MG63 (cell line): ENCODE results near the gene MBOAT7. TPM values are rescaled to one million over a fixed set of nuclear protein-coding genes. Genes with fewer than 3 reads are reported as not detected.
A peak's percentile ranks its signal among the peaks of the same experiment; 100 is the strongest.
"Not testable (repeated sequence)": the region's sequence is repeated elsewhere in the genome, so short reads cannot be mapped to it uniquely, and the experiment has no call there.

Experiments
- DNase-seq: peaks from one replicate; pipeline ENCODE4 v3.0.0-alpha.2; 2020
- H3K27me3 ChIP-seq: fragments of 250-450 bp; sonication (Bioruptor Pico); 2 replicates; pipeline ENCODE4 v1.5.1; 2020; ENCODE audit warnings: mild to moderate bottlenecking, moderate library complexity
- H3K36me3 ChIP-seq: fragments of 250-450 bp; sonication (Bioruptor Pico); 2 replicates; pipeline ENCODE4 v1.5.1; 2020; ENCODE audit warnings: mild to moderate bottlenecking, moderate library complexity
- H3K4me3 ChIP-seq: fragments of 250-450 bp; sonication (Bioruptor Pico); 2 replicates; pipeline ENCODE4 v1.5.1; 2020; ENCODE audit warnings: mild to moderate bottlenecking, moderate library complexity
- H3K9me3 ChIP-seq: fragments of 250-450 bp; sonication (Bioruptor Pico); 2 replicates; pipeline ENCODE4 v1.5.1; 2020; ENCODE audit warnings: mild to moderate bottlenecking, moderate library complexity
- total RNA-seq: library from RNA; depleted of rRNA; stranded (reverse); fragments of >200 nt; shearing (Covaris generic); gene quantifications from 2 replicates; pipeline ENCODE4 v1.2.3, GENCODE V29; 2014; ENCODE audit warnings: low replicate concordance

Gene MBOAT7
- total RNA-seq, 1 experiment from 2014 or later = 15.7 TPM

GRCh38 chr19:54214734-54215133 is 25.4 kb upstream of the MBOAT7 start:
- H3K36me3 ChIP-seq = peaks cover 16% of the 10 kb centered on the region
- DNase-seq, H3K4me3 ChIP-seq, H3K9me3 ChIP-seq, H3K27me3 ChIP-seq: not testable (repeated sequence)

- not testable (repeated sequence) for H3K9me3 ChIP-seq, DNase-seq, H3K4me3 ChIP-seq, H3K27me3 ChIP-seq
- H3K36me3 ChIP-seq = peaks cover 21% of the 10 kb centered on the region
Observed at GRCh38 chr19:54214217-54214616, 24.8 kb upstream of the MBOAT7 start.

GRCh38 chr19:54211235-54211634 is 21.9 kb upstream of the MBOAT7 start:
- H3K27me3 ChIP-seq = no peaks in the 10 kb centered on the region
- DNase-seq = no peak
- H3K36me3 ChIP-seq = peaks cover 48% of the 10 kb centered on the region
- H3K9me3 ChIP-seq = no peaks in the 10 kb centered on the region
- H3K4me3 ChIP-seq = no peak overlapping the region

- DNase-seq = peak; percentile 95
- H3K9me3 ChIP-seq = no peaks in the 10 kb centered on the region
- H3K27me3 ChIP-seq = no peaks in the 10 kb centered on the region
- H3K4me3 ChIP-seq = no peak overlapping the region
- H3K36me3 ChIP-seq = peaks cover 61% of the 10 kb centered on the region
Observed at GRCh38 chr19:54209811-54210494, 20.6 kb upstream of the MBOAT7 start.

GRCh38 chr19:54209058-54209810 is 19.9 kb upstream of the MBOAT7 start:
- peak; percentile 35 for DNase-seq
- H3K9me3 ChIP-seq = no peaks in the 10 kb centered on the region
- H3K27me3 ChIP-seq = no peaks in the 10 kb centered on the region
- H3K4me3 ChIP-seq = no peak overlapping the region
- H3K36me3 ChIP-seq = peaks cover 68% of the 10 kb centered on the region

- H3K9me3 ChIP-seq = no peaks in the 10 kb centered on the region
- DNase-seq = no peak
- no peaks in the 10 kb centered on the region for H3K27me3 ChIP-seq
- H3K36me3 ChIP-seq = peaks cover 73% of the 10 kb centered on the region
- no peak overlapping the region for H3K4me3 ChIP-seq
Observed at GRCh38 chr19:54208784-54209057, 19.3 kb upstream of the MBOAT7 start.

- H3K27me3 ChIP-seq = no peaks in the 10 kb centered on the region
- DNase-seq = no peak
- no peak overlapping the region for H3K4me3 ChIP-seq
- peaks cover 79% of the 10 kb centered on the region for H3K36me3 ChIP-seq
- H3K9me3 ChIP-seq = no peaks in the 10 kb centered on the region
Observed at GRCh38 chr19:54207983-54208783, 18.8 kb upstream of the MBOAT7 start.

GRCh38 chr19:54207676-54207982 is 18.2 kb upstream of the MBOAT7 start:
- Histone ChIP-seq H3K9me3 (no peaks in the 10 kb centered on the region), H3K36me3 (peaks cover 81% of the 10 kb centered on the region), H3K4me3 (no peak overlapping the region), H3K27me3 (no peaks in the 10 kb centered on the region)
- no peak for DNase-seq

- not testable (repeated sequence) for H3K4me3 ChIP-seq, H3K27me3 ChIP-seq, H3K9me3 ChIP-seq, DNase-seq
- peaks cover 83% of the 10 kb centered on the region for H3K36me3 ChIP-seq
Observed at GRCh38 chr19:54207193-54207592, 17.8 kb upstream of the MBOAT7 start.

- DNase-seq = no peak
- Histone ChIP-seq H3K4me3 (no peak overlapping the region), H3K9me3 (no peaks in the 10 kb centered on the region), H3K36me3 (peaks cover 87% of the 10 kb centered on the region), H3K27me3 (no peaks in the 10 kb centered on the region)
Observed at GRCh38 chr19:54206831-54207177, 17.4 kb upstream of the MBOAT7 start.

GRCh38 chr19:54206030-54206830 is 16.9 kb upstream of the MBOAT7 start:
- Histone ChIP-seq H3K9me3 (no peaks in the 10 kb centered on the region), H3K27me3 (no peaks in the 10 kb centered on the region), H3K36me3 (peaks cover 92% of the 10 kb centered on the region), H3K4me3 (no peak overlapping the region)
- DNase-seq = no peak

GRCh38 chr19:54204767-54205468 is 15.5 kb upstream of the MBOAT7 start:
- no peaks in the 10 kb centered on the region for H3K27me3 ChIP-seq
- no peaks in the 10 kb centered on the region for H3K9me3 ChIP-seq
- peaks cover 91% of the 10 kb centered on the region for H3K36me3 ChIP-seq
- H3K4me3 ChIP-seq = peak overlapping the region; percentile 82; the same call in 1 of the 2 replicates
- DNase-seq = no peak

GRCh38 chr19:54203151-54203611 is 13.8 kb upstream of the MBOAT7 start:
- Histone ChIP-seq H3K36me3 (peaks cover 75% of the 10 kb centered on the region), H3K9me3 (no peaks in the 10 kb centered on the region), H3K4me3 (peak overlapping the region; percentile 82), H3K27me3 (no peaks in the 10 kb centered on the region)
- peak; percentile 66 for DNase-seq

GRCh38 chr19:54201980-54202379 is 12.6 kb upstream of the MBOAT7 start:
- H3K36me3 ChIP-seq = peaks cover 63% of the 10 kb centered on the region
- no peak for DNase-seq
- H3K9me3 ChIP-seq = no peaks in the 10 kb centered on the region
- no peaks in the 10 kb centered on the region for H3K27me3 ChIP-seq
- peak overlapping the region; percentile 82 for H3K4me3 ChIP-seq

- DNase-seq = no peak
- no peaks in the 10 kb centered on the region for H3K9me3 ChIP-seq
- H3K36me3 ChIP-seq = peaks cover 56% of the 10 kb centered on the region
- peak overlapping the region; percentile 82 for H3K4me3 ChIP-seq
- no peaks in the 10 kb centered on the region for H3K27me3 ChIP-seq
Observed at GRCh38 chr19:54201172-54201701, 11.9 kb upstream of the MBOAT7 start.

GRCh38 chr19:54199401-54199800 is 10.0 kb upstream of the MBOAT7 start:
- Histone ChIP-seq H3K36me3 (peaks cover 44% of the 10 kb centered on the region), H3K9me3 (no peaks in the 10 kb centered on the region), H3K27me3 (no peaks in the 10 kb centered on the region), H3K4me3 (no peak overlapping the region)
- DNase-seq = no peak
